SKM-1 treated with dmso at 0.1 percent for 144 hours (cell line): ENCODE measurements around the gene PRKCQ.
"Not testable (repeated sequence)": the region's sequence is repeated elsewhere in the genome, so short reads cannot be mapped to it uniquely, and the experiment has no call there.

Experiments used
- DNase-seq: peaks from one replicate; lab custom pipeline; 2025; ENCODE audit not compliant: unreplicated experiment; lab: John Stamatoyannopoulos, UW

The PRKCQ gene

DNA sequence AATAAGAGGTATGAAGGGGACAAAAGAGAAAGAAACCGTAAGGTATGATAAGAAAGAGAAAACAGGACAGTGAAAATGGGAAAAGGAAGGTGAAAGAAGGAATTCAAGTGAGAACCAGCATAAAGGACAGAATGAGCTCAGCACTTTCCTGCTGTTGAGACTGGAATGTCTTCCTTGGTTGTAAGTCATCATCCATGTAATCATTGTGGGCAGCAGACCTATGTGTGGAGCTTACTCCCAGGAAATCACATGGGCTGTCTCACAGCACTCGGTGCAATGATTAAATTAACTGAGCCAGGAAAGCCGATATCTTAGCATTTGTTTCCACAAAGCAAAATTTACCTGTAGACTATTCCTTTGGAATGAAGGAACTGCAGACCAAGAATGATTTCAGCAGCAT lies 118.1 kb downstream of the PRKCQ start:
- DNase-seq = no peak

DNA sequence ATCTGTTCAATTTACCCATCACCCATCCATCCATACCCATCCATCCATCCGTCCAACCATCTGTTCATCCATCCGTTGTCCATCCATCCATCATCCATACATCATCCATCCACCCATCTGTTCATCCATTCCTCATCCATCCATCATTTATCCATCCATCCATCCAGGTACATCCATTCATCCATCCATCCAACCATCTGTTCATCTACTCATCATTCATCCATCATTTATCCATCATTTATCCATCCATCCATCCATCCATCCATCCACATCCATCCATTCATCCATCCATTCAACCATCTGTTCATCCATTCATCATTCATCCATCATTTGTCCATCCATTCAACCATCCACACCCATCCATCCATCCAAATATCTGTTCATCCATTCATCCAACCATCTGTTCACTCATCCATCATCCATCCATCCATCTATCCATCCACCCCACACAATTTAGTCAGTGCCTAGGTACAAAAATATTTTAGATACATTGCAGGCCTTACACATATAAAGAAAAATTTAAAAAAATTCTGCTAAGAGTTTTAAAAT lies 119.1 kb downstream of the PRKCQ start:
- no peak for DNase-seq

DNA sequence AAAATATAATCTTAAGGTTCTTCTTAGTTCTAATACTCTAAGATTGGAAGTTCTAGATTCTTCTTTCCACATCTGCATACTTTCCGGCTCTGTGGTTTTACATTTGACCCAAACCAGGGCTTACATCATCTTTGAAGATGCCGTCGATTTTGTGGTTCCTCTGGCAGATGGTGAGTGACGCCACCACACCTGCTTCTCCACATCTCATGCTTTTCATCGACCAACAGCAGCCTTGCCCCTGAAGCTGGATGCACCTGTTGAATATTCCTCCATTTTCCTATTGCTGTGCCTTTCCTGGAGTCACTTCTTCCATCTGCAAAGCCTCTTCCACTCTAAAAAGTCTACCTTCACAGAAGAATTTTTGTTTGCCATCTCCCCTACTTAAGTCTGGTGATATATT lies 121.3 kb downstream of the PRKCQ start:
- no peak for DNase-seq

DNA sequence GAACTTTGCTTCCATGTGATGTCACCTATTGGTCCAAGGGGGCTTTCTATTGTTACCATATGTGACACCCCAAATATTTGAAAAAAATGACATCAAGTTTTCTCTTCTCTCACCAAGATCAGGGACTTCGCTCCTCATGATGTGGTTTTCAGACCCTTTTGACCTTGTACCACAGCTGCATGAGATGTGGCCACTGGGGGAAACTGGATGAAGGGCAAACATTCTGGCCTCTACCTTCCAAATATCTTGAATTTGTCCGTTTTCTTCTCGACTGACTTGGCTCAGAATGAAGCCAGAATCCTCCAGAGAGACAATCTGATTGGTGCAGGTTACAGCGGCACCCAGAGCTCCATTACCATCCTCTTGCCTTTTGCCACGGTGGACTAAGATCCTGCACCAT lies 122.7 kb downstream of the PRKCQ start:
- no peak for DNase-seq

DNA sequence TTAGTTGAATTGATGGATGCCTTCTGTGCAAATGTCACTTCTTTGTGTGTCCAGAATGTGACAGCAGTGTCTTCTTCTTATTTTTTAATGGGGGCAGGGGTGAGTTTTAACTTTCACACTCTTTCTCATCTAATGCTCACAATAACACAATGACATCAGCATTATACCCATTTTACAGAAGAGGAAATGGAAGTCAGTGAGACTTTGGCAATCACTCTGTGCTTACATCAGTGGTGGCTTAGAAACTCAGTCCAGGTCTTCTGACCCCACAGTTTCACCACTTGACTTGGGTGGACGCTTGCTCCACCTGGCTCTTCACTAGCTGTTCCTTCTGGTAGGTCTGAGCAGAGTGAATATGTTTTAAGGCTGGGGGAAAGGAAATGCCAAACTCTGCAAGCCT lies 124.0 kb downstream of the PRKCQ start:
- DNase-seq = no peak

DNA sequence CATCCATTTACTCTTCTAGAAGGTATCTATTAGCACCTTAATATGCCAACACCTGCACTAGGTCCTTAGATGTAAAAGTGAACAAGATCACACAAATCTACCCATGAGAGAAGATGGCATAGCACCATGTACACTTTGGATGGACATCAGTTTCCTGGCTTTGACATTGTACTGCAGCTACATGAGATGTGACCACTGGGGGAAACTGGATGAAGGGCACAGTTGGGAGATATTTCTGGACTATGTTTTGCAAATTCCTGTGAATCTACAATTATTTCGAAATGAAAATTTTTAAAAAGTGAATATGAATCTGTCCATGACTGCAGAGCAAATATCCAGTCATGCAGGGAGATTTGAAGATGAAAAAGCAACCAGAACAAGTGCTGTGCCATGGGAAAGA lies 124.5 kb downstream of the PRKCQ start:
- no peak for DNase-seq

DNA sequence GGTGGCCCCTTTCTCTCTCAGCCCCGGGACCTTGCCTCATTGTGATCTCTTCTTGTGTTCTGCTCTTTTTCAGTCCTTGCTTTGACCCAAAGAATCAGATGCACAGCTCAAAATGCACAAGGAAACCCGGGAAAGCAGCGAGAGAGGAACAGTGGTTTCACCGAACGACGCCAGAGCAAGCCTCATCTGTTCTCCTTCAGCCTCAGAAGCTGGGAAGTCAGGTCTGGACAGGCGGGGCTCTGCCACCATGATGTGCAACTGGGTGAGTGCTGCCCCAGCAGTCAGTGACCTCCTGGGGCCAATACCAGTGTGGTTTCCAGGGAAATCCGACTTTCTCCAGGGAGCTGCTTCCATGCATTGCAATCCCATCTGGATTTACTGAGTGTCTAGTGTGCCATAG lies 133.4 kb downstream of the PRKCQ start:
- DNase-seq = no peak

DNA sequence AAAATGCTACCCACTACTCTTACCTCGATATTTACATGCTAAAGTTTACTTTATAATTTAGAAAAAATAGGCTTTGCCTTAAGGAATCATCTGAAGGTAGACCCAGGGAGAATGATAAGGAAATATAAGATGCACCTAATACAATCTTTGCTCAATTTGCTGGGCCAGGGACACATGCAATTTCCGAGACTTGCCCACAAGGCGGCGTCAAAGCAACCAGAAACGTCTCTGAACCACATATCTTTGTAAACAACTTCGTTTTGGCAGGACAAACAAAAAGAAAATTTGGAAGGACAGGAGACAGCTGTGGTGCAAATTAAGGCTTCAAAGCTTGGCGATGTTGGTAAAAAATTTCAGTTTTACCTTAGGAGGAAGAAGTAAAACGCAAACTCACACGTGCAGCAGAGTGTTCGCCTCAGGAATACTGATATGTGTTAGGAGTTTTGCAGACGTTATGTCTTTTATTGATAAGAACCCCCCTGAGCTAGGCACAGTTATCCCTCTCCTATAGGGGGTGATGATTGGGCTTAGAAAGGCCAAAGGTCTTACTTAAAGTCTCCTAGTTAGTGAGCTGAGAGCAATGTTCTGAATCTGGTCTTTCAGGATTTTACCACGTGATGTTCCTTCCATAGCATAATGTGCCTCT lies 134.3 kb downstream of the PRKCQ start:
- DNase-seq = no peak

DNA sequence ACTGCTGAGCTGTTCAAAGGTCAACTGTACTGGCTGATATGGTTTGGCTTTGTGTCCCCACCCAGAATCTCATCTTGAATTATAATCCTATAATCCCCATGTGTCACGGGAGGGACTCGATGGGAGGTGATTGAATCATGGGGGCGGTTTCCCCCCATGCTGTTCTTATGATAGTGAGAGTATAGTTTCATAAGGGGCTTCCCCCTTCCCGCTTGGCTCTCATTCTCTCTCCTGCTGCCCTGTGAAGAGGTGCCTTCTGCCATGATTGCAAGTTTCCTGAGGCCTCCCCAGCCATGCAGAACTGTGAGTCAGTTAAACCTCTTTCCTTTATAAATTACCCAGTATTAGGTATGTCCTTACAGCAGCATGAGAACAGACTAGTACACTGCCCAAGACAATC lies 140.2 kb downstream of the PRKCQ start:
- not testable (repeated sequence) for DNase-seq

DNA sequence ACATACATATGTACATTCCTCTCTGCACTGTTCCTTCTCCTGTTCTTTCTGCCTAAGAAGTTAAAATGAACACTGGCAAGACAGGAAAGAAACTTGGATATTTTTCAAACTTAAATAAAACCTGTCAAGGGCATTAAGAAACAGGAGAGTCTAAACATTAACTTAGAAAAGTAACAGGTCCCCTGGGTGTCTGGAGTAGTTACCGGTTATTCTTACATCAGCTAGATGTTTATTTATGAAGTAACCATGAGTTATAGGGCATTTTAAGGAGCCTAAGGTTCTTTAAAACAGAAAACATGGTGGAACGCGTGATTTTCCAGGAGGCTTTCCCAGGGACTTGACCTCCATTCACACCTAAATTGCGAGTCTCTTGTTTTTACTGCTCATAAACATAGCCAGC lies 148.2 kb downstream of the PRKCQ start:
- no peak for DNase-seq

DNA sequence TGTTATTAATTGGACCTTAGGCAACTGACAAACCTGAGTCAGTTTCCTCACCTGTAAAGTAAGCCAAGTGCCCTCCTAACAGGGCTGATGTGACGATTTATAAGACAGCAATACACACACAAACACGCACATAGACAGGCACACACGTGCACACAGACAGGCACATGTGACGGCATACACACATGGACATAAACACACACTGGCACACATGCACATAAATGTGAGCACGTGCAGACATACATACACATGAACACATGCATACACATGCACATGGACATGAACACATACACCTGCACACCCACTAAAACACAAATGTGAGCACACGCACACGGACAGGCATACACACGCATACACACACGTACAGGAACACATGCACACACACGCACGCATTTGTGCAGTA lies 148.9 kb downstream of the PRKCQ start:
- DNase-seq = no peak

DNA sequence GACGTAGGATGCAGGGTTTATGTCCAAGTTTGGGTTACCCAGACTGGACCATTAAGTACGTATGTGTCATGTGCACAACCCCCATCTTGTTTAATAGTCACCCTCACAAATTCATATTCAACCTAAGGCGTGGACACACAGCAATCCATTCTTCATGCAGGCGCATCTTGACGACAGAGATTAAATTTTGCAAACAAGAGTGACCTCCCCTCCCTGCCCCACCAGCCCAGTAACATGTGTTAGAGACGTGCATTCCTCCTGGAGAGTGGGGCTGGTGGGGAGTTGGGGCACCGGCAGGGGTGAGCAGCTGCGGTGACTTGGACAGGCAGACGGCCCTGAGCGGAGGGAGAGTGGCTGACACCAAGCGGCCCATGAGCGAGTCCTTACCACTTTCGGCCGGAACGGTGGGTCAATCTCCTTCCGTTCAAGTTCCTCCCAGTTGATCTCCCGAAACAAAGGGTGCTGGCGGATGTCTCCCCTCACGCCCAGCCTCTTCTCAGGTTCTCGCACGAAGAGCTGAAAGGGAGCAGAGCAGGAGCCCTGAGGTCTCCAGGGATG lies 149.6 kb downstream of the PRKCQ start:
- DNase-seq = no peak

DNA sequence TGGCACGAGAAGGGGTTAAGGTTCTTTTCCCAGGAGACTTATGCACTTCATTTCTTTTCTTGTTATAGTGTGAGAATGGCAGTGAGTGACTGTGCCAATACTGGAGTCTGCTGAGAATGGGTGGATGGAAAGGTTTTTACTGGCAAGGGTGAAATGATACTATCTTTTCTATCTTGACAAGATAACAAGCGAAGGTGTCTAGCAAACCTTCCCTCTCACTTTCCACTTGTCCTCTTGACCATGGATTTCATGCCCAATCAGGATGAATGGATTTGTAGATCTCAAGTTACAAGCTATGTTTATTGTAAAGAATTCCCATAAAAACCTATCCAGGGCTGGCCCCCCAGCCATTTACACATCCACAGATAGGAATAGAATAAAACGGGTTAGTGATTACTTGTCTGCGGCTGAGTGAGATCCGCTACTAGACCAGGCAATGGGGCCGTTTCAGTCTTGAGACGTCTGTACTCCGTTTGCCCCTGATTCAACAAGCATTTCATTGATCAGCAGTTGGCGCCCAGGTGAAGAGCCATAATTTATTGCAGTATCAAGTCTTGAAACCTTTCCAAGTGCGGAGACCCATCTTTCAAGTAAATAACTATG lies 152.6 kb downstream of the PRKCQ start:
- no peak for DNase-seq

DNA sequence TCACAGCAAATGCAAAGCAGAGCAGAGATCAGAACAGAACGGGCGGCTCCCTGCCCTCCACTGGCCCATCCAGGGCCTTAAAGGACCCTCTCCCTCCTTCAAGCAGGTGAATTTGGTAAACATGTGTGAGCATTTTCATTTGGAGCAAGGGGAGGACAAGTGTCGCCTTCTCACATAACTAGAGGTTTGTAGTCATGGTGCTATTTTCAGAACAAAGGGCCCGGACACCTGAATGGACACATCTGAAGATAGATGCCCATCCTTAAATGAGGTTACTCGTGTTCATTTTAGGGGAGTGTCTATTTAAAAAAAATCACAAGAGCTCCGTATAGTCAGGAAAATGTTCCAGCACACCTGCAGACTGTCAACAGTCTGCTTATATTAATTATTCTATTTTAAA lies 153.8 kb downstream of the PRKCQ start:
- DNase-seq = no peak

DNA sequence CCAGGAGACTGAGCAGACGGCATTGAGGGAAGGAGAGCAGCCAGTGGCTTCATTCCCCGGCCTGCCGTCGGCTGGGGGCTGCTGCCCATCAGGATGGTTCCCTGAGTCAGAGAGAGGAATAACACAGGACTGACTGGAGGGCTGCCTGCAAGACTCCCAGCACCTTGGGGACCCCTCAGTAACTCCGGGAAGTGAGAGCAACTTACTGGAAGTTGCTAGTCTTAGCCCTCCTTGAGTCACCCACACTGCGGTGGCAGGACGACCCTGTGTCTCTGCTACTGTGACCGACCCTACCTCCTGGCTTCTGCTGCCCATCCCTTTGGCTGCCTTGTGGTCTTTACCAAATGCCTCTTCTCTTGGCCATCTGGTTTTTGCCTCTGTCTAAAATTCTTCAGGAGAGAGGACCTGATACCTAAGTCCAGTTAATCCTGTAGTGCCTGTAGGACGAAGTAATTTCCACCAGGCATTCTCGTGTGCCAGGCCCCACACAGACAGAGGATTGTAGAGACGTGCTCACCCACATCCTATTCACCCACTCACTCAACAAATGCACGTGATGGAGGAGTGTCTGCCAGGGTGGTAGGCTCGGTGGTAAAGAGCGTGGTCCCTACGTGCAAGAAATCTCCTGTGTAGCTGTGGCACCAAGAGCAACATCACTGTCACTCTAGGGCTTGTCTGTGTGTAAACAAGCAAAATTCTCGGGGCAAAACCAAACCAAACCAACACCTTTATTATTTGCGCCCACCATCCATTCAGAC lies 156.5 kb downstream of the PRKCQ start:
- DNase-seq = no peak

DNA sequence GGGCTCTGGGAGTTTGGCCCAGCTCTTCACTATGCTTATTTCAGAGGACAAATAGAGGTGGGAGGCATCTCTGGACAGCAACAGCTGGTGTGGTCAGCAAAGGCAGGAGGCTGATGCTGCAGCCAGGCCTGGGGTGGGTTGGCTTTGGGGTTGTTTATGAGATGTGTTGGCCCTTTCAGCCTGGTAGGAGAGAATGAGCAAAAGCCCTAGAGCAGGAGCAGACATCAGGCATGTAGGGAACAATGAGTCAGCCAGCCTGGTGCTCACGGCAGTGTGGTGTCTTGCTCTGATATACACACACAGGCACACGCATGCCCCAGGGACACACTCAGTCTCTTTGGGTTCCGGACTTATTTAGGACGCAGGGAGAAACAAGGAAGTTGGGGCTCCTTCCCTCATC lies 157.1 kb downstream of the PRKCQ start:
- DNase-seq = no peak

DNA sequence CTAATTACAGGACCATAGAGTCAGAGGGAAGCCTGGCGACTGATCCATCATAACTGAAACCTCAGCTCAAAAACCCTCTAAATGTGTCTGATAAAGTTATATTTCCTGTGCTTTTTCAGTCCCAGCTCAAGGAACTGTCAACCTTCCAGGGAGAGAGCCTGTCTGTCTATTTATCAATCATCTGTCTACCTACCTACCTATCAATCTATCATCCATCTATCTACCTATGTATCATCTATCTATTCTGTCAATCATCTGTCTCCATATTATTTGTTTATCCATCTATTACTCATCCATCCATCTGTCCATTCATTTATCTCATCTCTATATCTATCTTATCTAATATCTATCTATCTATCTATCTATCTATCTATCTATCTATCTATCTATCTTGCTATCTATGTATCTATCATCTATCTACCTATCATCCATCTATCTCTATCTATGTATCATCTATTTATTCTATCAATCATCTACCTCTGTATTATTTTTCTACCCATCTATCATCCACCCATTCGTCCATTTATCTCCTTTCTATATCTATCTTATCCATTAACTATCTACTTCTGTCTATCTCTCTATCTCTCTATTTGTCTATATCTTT lies 161.4 kb downstream of the PRKCQ start:
- DNase-seq = no peak

DNA sequence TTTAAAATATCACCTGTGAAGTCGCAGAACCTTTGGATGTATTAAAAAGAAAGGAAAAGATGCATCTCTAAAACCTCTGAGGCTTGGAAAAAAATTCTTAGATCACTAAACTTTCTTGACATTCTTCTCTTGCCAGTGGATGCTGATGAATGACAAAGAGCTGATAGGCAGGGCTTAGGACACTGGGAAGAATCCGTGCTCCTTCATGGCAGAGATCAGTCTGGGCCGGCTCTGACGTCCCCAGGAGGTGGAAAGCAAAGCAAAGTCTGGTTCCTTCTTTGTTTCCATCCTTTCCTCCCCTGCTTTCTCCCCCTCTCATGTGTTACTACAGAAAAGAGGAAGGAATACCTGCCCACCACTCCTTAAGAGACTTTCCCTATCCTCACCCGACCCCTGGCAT lies 161.9 kb downstream of the PRKCQ start:
- no peak for DNase-seq

DNA sequence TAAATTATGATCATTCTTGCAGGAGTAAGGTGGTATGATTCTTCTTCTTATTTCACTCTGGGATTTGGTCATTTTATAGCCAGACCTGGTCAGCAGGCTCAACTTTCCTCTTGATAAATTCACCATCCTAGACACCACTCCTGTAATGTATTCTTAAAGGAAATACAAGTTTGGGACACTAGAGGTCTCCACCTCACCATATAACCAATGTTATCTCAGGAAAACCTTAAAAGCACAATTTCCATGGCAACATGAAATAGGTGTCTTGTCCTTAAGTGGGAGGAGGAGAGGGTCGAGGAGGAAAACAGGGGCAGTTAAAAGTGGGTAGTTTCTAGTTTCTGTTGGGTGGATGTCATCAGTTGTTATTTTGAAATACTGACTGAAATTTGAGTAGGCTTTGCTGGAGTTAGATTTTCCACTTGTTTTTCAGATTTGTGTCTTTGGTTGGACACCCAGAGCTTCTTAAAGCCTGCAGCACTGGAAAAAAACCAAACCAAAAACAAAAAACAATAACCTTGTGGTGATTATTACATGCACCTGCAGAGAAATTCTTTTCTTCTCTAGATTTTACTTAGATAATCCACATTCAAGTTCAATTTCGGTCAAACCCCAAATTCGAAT lies 163.1 kb downstream of the PRKCQ start:
- peak; percentile 4 for DNase-seq

DNA sequence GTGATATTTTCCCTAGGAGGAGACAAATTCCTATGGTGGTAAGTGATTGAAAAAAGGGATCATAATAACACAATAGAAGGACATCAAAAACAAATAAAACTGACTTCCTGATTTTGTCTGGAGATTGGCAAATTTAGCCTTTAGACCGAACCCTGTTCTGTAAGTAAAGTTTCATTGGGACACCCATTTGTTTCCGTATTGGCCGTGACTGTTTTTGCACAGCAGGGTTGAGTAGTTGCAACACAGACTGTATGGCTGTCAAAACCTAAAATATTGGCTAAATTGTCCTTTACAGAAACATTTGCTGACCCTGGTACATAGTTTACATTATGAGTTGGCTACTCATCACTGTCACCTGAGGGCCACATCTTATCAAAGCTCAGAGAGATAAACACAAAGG lies 168.6 kb downstream of the PRKCQ start:
- no peak for DNase-seq

DNA sequence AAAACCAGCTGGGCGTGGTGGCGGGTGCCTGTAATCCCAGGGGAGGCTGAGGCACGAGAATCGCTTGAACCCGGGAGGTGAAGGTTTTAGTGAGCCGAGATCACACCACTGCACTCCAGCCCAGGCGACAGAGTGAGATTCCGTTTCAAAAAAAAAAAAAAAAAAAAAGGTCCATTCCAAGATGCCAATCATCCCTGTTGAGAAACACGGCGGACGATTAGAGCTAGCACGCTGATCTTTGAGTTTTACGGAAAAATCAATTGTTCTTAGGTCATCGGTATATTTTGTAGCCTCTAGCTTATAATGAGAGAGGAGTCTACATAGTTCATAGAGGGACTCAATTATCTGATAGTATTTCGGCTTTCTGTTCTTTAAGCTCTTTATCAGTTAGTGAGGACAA lies 169.2 kb downstream of the PRKCQ start:
- DNase-seq = no peak
